T-helper 2 cell treated with Interferon-gamma antibody and Interleukin-4, amounts not matched to agents 100 ng/mL and 5 ng/mL, for 36 hours (primary cell): ENCODE measurements around the gene MYB. TPM values are rescaled to one million over a fixed set of nuclear protein-coding genes. Genes with fewer than 3 reads are reported as not detected.
"Not testable (repeated sequence)": the region's sequence is repeated elsewhere in the genome, so short reads cannot be mapped to it uniquely, and the experiment has no call there.

ENCODE experiments used
- intact Hi-C: fragments of 100-400 bp; cut with micrococcal nuclease; formaldehyde crosslinking; loops from one replicate; pipeline ENCODE4 v1.15.1; 2023
- total RNA-seq: library from RNA; stranded (reverse); gene quantifications from 2 replicates; pipeline ENCODE4 v1.2.3, GENCODE V29; 2022

The MYB gene
- total RNA-seq, 1 donor from 2014 or later: 75.7 TPM

DNA sequence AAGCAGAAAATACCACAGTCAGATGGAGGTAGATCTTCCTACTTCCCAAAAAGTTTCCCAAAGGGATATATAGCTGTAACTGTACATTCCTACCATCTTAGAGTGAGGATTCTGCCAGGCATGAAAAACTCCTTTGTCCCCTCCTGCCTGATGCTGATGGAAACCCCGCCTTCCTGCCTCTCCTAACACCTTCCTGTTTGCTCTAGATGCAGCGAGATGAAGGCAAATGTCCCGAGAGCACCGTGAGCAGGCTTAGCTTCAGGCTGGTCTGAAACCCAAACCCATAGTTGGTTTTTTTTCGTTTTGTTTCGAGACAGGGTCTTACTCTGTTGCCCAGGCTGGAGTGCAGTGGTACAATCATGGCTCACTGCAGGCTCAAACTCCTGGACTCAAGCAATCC lies 55.6 kb downstream of the MYB start:
- intact Hi-C loops: no loop called here

GRCh38 chr6:135240711-135241110 lies 59.6 kb downstream of the MYB start:
- intact Hi-C loops: no loop called here

- intact Hi-C loops: no loop called here
Observed at GRCh38 chr6:135243871-135244796, 63.0 kb downstream of the MYB start.

DNA sequence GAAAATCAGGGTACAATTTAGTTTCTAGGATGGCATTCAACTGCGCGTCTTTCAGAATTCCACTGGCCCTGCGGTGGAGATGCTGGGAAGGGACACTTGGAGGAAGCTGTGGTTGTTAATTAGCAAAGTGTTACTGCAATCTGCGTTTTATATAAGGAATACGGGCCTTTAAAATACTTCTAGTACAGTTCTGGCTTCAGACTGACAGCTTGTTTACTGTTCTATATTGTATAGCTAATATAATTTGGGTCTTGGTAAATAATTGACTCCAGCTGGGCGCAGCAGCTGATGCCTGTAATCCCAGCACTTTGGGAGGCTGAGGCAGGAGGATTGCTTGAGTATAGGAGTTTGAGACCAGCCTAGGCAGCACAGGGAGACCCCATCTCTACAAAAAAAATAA lies 63.7 kb downstream of the MYB start:
- intact Hi-C loops: no loop called here

DNA sequence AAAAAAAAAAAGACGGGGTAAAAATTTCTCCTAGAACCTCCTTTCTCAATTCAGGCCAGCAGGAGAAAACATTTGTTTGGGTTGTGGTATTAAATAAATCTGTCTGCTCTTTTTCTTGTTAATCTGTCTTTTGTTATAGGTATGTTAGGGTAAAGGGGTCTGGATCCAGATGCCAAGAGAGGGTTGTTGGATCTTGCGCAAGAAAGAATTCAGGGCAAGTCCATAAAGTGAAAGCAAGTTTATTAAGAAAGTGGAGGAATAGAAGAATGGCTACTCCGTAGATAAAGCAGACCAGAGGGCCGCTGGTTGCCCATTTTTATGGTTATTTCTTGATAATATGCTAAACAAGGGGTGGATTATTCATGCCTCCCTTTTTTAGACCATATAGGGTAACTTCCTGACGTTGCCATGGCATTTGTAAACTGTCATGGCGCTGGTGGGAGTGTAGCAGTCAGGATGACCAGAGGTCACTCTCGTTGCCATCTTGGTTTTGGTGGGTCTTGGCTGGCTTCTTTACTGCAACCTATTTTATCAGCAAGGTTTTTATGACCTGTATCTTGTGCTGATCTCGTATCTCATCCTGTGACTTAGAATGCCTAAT lies 65.4 kb downstream of the MYB start:
- intact Hi-C loops: not testable (repeated sequence)

DNA sequence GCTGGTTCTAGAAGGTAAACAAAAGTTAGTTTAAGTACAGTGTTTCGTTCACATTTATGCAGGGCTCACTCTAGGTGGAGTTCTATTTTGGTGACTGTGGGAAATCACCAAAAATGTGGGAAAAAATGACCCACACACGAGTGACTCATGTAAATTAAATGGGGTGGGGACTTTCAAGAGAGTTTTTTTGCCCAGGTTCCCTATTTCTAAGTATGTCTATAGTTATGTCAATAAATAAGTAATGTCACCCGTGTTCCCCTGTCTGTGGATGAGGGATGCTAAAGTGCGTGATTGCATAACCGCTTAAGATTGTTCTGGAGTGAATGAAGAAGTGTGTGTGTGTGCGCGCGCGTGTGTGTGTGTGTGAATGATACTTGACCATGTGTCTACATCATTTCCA lies 69.1 kb downstream of the MYB start:
- intact Hi-C loops: no loop called here

DNA sequence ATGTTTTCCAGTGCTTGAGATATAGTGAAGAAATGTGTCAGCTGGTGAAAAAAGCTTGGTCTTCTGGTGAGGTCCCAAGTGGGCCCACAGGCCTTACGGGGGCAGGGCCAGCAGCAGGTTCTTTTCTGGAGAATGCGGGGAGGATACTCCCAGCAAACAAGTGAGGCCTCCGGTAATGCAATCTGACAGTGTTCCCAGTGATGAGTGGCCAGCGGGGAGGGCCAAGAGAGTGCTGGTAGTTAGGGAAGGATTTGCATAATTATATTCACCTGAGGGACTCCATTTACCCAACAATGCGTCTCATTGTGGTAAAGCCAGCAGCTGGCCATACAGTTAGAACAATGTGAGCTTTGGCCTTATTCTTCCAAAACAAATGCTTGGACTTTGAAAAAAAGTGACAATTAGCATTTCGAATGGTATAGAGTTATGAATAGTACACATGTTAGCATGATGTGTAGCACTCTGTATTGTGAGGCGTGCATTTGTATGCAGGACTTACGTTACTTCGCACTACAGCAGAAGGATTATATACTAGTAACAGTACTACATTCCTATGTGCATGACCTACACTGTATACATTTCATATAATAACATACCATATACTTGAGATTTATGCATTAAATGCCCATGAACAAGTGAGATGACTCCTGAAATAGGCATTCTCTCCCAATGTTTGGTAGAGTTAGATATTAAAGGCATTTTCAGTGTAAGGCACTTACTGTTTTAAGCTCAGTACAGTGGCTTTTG lies 69.8 kb downstream of the MYB start:
- intact Hi-C loops: no loop called here

DNA sequence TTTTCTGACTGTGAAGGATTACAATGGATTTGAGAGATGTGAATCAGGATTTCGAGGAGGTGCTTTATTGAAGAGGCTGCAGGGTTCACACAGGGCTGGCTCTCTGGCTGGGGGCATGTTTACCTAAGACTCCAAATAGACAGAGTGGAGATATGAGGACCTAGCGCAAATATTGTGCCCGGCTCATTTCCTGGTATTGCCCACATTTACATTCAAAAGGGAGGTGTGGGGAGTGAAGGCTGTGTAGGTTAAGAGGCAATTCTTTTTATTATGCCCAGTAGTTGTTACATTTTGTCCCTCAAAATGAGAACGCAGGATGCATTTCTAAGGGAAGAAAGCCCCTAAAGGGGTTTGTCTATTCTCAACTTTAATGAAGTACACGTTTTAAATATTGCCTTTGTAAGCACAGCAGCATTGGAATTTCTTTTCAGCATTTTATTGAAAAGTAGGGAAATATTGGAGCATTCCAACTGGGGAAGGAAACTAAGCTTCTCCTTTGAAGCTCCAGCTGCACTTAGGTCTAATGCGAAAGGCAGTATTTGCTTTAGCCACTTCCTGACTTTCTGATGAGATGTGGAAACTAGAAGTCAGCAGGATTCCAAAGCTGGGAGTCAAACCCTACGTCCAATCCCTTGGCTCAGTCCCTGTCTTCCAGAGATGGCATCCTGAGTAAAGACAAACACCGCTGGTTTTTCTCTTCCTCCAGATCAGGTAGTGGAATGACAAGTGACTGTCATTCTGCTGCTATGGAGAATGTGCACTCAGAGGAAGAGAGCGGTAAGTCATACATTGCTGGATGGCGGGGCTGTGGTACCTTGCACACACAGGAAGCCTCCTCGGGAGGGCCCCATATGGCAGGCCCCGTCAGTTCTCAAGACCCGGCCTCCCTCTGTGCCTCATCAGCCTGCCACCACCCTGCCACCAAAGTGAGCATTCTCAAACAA lies 70.7 kb downstream of the MYB start:
- intact Hi-C loops: no loop called here

GRCh38 chr6:135254471-135254870 lies 73.4 kb downstream of the MYB start:
- intact Hi-C loops: no loop called here

GRCh38 chr6:135256866-135257265 lies 75.8 kb downstream of the MYB start:
- intact Hi-C loops: no loop called here

- intact Hi-C loops: no loop called here
Observed at GRCh38 chr6:135257631-135258405, 76.7 kb downstream of the MYB start.

GRCh38 chr6:135258970-135259369 lies 77.9 kb downstream of the MYB start:
- intact Hi-C loops: no loop called here

DNA sequence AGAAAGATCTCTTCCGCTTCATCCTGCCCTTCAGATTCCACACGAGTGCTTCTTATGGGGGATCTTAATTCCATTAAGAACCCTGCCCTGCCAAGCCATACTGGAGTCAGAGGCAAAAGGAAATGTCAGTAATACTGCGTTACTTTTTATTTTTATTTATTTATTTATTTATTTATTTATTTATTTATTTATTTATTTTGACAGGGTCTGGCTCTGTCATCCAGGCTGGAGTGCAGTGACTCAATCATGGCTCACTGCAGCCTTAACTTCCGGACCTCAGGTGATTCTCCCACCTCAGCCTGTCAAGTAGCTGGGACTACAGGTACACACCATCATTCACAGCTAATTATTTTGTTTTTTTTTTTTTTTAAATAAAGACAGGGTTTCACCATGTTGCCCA lies 79.5 kb downstream of the MYB start:
- intact Hi-C loops: no loop called here

- intact Hi-C loops: no loop called here
Observed at GRCh38 chr6:135261872-135262725, 81.0 kb downstream of the MYB start.

DNA sequence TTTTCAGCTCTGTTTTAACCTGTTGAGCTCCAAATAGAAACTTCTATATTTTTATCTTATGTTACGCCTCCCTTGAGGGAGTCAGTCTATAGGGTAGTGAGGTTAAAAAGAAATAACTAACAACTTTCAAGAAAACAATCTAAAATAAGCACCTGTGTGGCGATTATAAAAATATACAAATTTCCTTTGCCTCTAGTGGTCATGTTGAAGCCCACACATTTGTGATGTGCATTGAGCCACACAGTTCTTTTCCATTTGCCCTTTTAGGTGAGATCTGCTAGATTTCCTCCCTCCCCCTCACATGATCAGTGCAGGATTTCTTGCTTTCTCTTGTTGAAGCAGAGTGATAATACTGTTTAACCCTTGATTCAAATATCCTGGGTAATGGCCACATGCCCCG lies 84.2 kb downstream of the MYB start:
- intact Hi-C loops: no loop called here

- intact Hi-C loops: no loop called here
Observed at GRCh38 chr6:135266675-135267074, 85.6 kb downstream of the MYB start.

DNA sequence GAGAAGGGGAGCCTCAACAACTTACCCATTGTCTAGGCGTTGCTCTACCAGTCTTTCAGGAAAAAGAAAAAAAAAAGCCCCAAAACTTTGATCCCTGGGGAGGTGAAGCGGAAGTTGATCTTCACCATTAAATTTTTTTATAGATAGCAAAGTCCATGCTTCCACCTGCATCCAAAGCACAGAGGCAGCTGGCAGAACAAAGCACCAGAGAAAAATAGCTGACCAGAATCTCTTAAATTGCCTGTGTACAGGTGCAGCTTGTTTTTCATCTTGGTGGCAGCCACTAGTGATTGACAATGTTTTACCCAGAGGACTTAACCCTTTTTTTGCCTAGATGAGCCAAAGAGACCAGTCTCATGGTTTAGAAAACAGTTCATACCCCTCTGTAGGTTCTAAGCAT lies 86.0 kb downstream of the MYB start:
- intact Hi-C loops: no loop called here

DNA sequence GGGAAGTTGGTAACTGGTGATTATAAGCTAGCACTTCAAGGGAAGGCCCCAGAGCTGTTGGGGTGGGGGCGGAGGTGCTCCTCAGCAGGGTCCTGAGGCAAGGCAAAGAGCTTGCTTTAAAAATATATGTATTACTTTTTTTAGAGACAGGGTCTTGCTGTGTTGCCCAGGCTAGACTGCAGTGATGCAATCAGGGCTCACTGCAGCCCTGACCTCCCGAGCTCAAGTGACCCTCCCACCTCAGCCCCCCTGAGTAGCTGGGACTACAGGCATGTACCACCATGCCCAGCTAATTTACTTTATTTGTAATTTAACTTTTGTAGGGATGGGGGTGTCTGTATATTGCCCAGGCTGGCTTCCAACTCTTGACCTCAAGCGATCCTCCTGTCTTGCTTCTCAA lies 87.2 kb downstream of the MYB start:
- intact Hi-C loops: no loop called here

GRCh38 chr6:135268740-135269139 lies 87.6 kb downstream of the MYB start:
- intact Hi-C loops: no loop called here
